NT2/D1 (cell line): ENCODE results near the gene HPGD.

Experiments used
- SUZ12 ChIP-seq: IDR thresholded peaks from 2 replicates; pipeline ENCODE4 v1.6.1; 2011; ENCODE audit not compliant: insufficient read length, insufficient read depth; ENCODE audit errors: extremely low read depth
- YY1 ChIP-seq: IDR thresholded peaks from 2 replicates; pipeline ENCODE4 v1.6.1; 2011; ENCODE audit not compliant: insufficient read length, insufficient read depth
- ZNF274 ChIP-seq: IDR thresholded peaks from 2 replicates; pipeline ENCODE4 v1.6.1; 2011; ENCODE audit warnings: mild to moderate bottlenecking, low read depth, low read length

- no peak for TF ChIP-seq YY1
- TF ChIP-seq SUZ12 = no peak
- TF ChIP-seq ZNF274 = no peak
These were observed 871 bp upstream of the HPGD start for GRCh38 chr4:174523025-174523693.
